Measurements from ENCODE around the gene ITPRID1.

GRCh38 chr7:31669461-31669860 is 155.6 kb downstream of the ITPRID1 start:
- TF ChIP-seq REST (IDR thresholded peaks at IDR 0.05; ENCODE audit: low read depth): no peak
- TF ChIP-seq RAD21 (IDR thresholded peaks at IDR 0.05; ENCODE audit: low read depth): no peak
- TF ChIP-seq MAX (IDR thresholded peaks at IDR 0.05): no peak
- TF ChIP-seq EP300 (IDR thresholded peaks at IDR 0.05; ENCODE audit: borderline replicate concordance): no peak
- TF ChIP-seq FOXM1 (IDR thresholded peaks at IDR 0.05; ENCODE audit: borderline replicate concordance, low read depth): no peak
- no peak for TF ChIP-seq TAF1 (IDR thresholded peaks at IDR 0.05; ENCODE audit: low read depth)
- no peak for TF ChIP-seq TEAD4 (IDR thresholded peaks at IDR 0.05)
- no peak for TF ChIP-seq EGR1 (IDR thresholded peaks at IDR 0.05)
- TF ChIP-seq, protein P1, sequence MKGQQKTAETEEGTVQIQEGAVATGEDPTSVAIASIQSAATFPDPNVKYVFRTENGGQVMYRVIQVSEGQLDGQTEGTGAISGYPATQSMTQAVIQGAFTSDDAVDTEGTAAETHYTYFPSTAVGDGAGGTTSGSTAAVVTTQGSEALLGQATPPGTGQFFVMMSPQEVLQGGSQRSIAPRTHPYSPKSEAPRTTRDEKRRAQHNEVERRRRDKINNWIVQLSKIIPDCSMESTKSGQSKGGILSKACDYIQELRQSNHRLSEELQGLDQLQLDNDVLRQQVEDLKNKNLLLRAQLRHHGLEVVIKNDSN (IDR thresholded peaks at IDR 0.05): no peak
- no peak for TF ChIP-seq CEBPB (IDR thresholded peaks at IDR 0.05)
